Activated T-cell treated with anti-CD3 and anti-CD28 coated beads for 4 hours (primary cell): ENCODE results near the gene SEMA5A.

Experiments
- DNase-seq: peaks from one replicate; pipeline ENCODE4 v3.0.0-alpha.2; 2020

The SEMA5A gene

DNA sequence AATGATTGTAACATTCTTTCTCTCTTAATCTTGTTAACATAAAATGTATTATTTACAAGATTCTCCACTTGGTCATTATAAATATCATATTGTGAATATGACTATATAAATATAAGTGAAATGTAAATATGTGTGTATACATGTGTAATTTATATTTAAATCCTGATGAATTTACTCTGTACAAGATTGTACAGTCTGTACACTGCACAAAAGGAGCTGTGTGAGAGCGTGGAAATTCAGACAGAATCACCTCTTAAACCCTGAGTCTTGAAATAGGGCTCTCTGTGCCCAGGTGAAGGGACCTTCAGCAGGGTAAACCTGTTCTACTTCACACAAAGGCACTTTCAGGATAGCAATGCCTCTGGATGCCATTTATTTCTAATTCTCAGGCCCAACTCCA lies 456.0 kb downstream of the SEMA5A start:
- DNase-seq: no peak

DNA sequence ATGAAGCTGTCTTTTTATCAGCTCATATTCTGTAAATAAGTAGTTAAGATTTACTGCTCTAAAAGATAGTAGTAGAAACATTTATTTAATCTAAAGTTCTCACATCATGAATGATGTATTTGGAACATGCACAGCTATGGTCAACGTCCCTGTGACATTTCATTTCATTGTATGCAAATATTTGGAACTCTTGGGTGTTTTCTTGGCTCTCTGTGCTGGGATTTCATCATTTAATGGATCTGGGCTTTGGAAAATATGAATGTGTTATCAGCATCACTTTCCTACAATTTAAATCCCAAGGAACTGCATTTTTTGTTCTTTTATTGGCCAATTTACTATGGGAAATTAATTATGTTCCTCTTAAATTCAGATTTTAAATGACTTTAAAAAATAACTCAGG lies 462.9 kb downstream of the SEMA5A start:
- DNase-seq: no peak

DNA sequence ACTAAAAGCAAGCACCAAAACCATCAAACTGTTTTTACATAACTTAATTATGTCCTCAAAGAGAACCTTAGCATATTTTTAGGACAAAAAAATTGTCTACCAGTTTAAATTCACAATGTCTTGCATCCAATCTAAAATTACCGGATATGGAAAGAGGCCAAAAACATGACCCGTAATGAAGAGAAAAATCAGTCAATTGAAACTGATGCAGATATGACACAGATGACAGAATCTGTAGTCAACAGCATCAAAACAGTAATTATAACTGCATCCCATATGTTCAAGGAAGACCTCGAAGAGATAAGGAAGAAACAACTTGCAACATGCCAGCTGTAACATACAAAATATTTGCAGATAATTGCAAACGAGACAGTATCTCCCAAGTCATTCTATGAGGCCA lies 473.2 kb downstream of the SEMA5A start:
- no peak for DNase-seq

DNA sequence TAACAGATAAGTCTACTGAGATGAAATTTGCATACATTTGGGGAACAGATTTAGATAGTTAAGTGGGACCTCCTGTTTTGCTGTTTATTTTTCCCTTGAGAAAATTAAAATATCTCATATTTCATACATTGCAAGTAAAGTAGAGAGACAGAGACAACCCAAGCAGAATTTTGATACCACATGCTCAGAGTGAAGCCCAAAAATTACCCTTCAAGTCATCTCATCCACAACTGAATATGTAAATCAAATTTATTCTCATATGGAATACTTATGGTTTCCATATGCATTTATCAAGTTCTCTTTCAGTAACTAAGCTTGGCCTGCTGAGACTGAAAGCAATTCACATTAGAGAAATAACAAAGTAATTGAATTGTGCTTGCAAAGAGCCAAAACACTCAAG lies 474.4 kb downstream of the SEMA5A start:
- no peak for DNase-seq

DNA sequence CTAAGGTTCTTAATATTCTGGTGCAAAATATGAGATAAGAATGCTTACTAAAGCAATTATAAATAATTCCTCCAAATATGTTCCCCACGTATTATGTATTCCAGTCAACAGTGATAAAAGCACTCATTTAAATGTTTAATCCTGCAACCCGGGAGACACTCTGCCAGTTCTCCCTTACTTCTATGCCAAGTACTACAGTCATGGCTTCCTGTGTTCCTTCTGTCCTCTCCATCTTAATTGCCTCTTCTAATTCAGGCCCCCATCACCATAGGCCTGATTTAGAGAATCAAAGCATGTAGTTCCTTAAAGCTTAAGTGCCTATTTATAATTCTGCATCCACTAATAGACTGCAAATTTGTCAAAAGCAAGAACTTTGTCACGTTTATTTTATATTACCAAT lies 474.8 kb downstream of the SEMA5A start:
- DNase-seq: no peak

DNA sequence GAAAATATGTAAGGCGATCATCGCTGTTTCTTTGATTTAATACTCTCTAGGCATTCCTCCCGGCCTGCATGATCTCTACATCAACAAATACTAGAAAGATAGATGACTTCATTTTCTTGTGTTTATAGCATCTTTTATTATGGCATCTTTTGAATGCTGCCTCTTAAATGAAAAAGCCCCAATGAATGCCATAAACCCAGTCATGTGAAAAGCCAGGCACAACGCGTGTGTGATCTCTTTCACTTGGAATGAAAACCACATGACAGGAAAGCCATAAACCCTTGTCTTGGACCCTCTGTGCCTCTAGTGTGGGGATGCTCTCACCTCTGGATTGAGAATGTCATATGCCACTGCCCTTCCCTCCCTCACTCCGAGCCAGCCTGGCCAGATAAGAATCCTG lies 476.2 kb downstream of the SEMA5A start:
- DNase-seq: no peak

DNA sequence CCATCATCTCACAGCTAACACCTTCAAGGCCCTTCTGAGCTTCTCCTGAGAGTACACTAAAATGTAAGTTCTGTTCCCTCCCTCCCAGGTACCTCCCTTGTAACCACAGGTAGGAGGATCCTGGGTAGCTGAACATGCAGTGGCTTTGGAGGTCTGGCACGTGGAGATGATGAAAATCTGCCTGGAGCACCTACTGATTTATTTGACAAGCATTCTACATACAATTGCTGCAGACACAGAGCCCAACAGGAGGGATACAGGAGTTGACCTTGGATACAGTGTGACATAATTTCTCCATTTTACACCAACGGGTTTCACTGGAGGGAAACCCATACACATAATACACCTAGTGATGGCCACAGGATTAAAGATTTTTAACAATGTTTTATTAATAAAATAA lies 478.7 kb downstream of the SEMA5A start:
- no peak for DNase-seq

DNA sequence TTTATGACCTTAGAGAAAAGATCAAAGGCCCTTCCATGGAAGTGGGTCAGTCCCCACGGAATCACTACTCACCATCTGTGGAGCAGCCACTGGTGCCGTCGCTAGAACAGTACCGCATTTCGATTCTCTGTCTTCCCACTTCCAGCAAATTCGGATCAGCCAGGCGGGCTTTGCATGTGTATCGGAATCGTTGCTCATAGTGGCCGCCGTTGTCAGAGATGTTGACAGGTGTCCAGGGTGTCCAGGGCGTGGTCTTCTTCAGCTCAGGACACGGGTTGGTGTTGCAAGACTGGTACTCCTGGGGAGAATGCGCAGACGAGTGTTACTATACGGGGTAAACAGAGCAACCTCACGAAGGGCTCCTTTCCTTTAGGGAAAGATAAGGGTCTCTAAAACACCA lies 479.5 kb downstream of the SEMA5A start:
- DNase-seq: no peak

DNA sequence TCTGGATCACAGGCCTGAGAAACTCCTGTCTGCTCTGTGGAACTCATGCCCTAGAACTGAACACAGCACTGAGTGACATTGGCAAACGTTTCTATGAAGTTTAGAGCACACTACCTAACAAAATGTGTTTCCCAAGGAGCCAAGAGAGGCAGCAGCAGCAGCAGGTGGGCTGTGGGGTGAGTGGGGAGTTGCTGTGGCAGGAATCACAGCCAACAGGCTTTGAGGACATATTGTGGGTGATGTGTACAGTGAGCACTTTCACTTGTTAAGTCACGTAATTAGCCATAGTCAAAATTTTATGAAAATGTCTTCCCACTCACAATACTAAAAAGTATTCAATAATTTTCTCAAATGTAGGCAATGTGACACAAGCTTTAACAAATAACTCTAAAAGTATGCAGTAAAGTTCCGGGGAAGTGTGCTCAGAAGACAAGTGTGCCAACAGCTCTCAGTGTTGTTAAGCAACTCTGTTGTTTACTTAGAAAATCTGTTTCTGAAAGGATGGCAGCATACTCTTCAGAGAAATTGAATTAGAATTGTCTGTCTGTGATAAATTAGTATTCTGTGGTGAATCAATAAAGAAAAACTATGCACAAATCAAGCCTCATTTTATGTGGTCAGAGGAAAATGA lies 482.1 kb downstream of the SEMA5A start:
- DNase-seq: no peak

DNA sequence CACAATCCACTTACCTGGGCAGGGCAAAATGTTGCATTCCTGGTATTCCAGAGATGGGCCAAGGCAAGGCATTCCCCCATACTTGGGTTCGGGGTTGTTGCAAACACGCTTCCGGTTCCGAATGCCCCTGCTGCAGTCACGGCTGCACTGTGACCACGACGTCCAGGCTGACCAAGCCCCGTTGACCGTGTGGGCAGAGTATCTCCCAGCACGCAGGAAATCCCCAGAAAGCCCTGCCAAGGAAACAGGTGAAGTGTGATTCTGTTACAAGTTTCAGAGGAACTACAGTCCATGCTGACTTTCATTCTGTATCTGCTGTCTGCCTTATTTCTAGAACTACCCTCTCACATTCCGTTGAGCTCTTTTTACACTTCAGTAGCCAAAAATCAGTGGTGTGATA lies 483.0 kb downstream of the SEMA5A start:
- DNase-seq: no peak

DNA sequence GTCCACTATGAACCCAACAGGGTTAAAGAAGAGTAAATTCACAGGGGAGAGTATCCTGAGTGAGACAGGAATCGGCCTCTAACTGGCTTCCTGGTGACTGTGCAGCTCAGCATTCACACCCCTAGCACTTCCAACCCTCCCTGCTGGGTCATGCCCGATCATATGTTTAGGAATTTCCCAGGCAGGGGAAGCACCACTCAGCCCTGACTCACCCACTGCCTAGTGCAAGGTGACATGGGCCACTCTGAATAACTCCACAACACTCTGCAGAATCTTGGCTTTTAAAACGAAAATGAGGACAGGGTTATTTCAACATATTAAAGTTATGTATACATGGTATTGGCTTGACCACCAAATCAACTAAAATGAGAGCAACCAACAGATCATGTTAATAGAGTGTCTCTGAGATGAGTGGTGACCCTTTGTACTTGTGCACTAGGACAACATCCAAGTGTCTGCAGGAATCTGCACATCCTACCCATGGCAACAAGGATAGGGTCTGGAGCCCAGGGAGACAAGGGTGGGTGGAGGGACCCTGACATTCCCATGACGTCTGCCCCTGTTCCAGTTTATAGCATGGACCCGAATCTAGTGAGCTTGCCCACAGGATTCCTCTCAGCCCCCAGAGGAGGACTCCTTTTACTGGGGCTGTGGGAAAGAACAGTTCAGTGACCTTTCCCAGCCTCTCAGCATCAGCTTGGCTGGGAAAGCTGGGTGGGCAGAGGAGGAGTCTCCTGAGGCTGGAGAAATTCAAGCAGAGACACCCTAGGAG lies 485.8 kb downstream of the SEMA5A start:
- no peak for DNase-seq

DNA sequence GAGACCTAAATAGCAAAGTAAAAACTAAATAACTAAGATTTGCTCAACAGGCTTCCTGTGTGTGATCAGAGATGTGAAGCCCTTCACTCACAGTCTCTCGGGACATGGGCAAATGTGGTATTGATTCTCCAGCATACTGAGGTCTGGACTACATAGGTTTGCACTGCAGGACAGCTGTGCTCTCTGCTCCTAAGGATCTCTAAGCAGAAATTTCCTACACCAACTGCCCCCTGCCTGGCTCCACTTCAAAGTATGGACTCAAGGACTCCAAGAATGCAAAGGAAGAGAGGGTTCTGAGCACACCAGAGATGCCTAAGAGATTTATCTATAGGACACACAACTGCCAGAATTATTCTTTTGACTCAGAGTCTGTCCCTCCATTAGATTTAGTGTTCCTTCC lies 487.2 kb downstream of the SEMA5A start:
- no peak for DNase-seq

DNA sequence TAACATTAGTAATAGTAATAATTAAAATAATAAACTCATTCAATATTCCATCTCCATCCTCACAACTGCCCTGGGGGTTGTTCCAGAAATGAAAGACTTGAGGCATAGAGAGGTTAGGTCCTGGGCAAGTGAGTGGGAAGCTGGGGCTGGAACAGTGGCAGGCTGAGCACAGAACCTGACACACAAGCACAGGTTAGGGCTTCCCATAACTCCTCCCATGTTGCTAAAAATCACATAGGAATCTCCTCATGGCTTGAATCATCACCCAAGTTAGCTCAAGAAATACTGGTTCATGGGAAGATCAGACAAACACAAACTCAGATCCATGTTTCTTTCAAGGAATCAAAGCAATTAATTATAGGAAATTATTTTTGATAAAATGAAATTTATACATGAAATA lies 487.7 kb downstream of the SEMA5A start:
- DNase-seq: no peak

DNA sequence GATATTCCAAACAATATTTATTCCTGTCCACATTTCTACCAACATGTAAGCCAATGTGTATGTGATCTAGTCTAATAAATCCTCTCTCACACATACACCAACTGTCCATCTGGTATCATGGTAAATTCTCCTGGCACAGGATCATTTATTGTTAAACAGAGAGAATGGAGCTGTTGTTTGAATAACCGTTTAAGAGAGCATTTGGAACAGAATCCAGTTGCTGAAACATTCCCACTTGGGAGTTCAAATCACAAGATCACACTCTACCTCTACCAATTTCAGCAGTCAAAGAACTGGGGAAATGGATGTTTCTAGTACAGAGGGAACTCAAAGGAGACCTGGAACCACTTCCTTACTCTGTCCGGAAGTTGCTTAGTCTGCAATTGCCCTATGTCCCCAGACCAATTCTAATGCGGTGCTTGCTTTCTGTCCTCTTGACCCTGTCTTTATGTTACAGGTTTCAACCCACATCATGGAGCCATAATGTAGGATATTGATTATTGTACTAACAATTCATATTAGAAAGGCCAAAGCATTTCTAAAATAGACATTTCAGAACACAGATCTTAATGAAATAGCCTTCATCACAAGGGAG lies 488.4 kb downstream of the SEMA5A start:
- no peak for DNase-seq

DNA sequence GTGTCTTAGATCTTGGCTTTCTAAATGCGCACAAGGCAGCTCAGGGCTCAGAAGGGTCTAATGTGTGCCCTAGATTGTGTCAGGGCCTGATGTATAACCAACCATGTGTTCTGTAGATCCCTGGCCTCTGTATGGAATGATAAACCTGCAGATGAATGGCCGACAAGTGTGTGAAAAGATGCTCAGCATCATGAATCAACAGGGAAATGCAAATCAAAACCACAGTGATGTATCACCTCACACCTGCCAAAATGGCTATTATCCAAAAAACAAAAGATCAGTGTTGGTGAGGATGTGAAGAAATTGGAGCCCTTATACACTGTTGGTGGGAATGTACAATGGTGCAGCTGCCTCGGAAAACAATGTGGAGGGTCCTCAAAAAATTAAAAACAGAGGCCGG lies 489.8 kb downstream of the SEMA5A start:
- DNase-seq: no peak

DNA sequence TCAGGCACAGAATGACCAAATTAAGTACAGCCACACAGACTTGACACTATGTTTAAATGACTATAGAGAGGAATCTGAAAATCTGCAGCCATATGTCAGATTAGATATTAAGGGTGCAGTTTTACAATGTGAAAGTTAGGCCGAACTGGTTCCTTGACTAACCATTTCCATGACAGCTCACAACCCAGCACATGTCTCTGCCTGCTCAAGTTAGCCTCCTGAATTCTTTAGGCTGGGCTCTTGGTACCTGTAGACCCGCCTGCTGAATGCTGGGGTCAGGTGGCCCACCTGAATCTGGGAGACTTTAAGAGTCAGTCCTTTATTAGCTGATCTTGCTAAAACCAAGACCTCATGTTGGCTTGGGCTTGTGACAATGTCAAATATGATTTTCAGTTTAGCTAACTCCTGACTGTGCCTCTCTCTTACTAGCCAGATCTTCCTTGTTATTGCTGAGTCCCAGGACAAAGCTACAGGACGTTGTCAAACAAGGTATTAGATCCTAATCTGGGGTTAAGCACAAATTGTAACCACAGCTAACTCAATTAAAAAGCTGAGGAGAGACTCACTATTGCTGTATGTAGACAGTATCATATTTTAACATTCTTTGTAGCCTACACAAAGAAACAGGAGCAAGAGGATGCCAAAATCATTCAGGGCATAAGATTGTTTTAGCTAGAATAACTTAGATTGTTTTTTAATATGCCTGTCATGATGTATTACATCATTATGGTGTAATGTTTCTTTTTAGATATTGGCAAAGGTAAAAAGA lies 490.9 kb downstream of the SEMA5A start:
- no peak for DNase-seq

DNA sequence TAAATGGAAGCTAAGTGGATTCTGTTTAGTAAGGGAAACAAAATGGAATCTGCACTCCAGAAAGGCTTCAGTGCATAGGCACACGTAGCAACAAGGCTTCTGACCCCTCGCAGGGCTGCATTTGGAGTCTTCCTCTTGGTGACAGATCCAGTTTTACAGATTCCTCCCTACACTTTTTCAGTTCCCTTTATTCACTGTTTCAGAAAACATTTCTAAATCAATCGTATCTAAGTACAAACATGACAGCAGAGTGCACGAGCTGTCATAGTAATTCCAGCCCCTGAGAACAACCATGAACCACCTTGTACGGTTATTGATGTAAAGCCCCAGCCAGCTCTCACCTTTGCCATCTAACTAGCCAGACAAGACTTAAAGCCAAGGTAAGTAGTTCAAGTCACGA lies 491.6 kb downstream of the SEMA5A start:
- DNase-seq: no peak

DNA sequence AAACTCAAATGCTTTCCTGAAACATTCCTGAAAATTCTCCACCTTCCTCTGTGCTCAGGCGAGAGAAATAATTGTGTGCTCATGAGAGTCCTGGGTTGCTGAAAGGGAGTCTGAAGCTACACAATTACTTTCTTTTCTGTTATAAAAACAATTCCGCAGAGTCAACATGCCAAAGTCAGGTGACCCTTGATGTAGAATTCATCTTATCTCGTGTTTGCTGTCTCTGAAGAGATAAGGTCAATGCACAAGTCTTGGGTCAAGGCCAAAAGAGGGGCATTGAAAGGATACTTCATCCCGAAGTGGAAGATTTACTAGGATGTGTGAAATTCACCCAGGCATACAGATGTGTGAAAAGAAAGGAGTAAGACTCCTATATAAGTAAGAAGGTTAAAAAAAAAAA lies 493.5 kb downstream of the SEMA5A start:
- DNase-seq: no peak

DNA sequence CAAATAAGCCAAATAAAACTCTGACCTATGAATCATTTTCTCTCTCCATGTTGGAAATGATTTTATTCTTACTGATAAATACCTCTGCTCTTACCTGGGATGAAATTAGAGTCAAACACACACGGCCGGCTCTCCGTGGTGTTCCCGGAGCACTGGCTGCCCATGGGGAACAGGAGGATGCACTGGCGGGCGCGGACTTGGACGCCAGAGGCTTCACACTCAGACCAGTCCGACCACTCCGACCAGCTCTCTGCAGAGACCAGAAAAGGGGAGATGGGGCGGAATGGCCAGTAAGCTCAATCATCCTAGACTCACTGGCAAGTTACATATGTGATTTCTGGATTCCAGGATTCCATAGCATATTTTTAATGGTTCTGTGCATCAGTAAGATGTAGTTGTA lies 494.1 kb downstream of the SEMA5A start:
- no peak for DNase-seq

DNA sequence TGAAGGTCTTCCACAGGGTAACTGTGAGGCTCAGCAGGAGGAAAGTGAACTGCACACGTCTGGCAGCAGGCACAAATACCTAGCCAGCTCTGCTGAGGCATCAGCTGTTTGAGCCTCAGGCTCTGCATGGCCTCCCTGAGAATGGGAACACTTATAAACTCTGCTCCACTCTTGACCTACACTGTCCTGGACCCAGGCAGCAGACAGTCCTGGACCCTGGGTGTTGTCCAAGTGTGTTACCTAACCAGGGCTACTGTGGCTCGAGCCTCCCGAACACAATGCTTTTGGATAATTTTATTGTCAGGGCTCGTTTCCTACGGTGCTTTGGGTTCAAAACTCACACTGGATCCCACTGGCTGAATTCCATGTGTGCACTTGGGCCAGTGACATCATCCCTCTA lies 497.9 kb downstream of the SEMA5A start:
- no peak for DNase-seq

DNA sequence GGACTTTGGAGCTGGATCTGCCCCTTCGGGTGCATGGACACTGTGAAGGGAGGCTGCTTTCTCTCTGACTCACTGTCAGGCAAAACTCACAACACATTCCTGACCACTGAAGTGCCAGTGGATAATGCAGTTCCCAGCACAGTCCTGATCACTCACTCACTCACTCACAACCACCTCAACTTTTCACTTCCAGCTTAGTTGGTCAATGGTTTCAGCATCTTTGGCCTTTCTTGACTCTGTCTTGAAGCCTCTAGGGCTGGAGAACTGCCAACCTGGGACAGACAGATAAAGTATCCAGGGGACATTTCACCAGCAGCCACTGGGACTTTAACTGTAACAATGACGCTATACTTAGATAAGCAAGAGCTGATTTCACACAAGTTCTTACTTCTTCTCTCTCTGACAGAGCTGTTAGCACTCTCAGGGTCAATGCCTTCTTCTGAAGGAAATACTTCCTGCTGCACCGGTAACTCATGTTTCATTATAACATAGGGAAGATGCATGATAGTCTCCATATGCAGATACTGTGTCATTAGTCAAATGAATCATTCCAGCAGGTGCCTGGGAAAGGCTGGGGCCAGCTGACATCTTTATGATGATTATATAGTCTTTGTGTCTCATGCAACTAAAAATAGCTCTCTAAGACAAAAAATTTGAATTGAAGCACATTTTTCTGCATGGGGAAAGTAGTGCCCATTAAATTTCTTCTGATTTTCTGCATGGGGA lies 499.0 kb downstream of the SEMA5A start:
- no peak for DNase-seq

DNA sequence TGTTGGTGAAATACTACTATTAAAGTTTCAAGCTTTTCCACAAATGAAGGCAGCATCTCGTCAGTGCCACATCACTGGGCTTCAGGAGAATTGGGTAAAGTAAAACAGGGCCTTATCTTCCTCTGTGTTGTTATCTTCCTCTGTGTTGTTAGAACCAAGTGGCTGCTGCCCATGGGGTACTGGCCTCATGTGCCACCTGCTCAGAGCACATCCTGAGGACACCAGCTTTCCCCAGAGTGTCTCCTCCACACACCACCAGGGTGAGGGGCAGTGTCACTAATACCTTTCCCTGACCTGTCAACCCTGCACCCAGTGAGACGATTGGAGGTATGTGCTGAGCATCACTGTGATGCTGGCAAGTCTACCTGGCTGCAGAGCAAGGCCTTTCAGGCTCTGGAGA lies 499.9 kb downstream of the SEMA5A start:
- no peak for DNase-seq

DNA sequence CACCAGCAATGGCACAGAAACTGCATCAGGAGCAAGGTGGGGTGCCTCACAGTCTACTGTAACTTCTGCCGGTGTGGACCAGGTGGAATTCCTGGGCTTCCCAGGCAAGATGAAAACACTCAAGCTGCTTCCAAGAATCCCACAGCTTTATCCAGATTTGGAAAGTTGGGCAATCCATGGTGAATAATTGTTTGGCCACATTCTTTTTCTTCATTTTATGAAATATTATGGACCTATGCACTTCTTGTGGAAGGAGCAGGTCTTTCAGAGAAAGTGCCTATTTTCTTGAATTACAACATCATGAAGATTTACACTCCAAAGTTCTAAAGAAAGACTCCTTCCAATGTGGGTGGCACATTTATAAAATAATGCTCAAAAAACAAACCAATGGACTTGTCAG lies 503.6 kb downstream of the SEMA5A start:
- DNase-seq: no peak
